Stromal cell of bone marrow (primary cell): Measurements from ENCODE around the gene MT1HL1.

Experiments used
- DNase-seq: peaks from one replicate; pipeline ENCODE4 v3.0.0-alpha.2; 2012; ENCODE audit warnings: low read depth

MT1HL1 gene

GRCh38 chr1:237004116-237004515, at the start of gene MT1HL1:
TSS of gene MT1HL1 (minus strand) at chr1:237004441. CDS start at chr1:237004372, 69 bp downstream.
- no peak for DNase-seq

- no peak for DNase-seq
These were observed 46.7 kb upstream of the MT1HL1 start for GRCh38 chr1:237050915-237051314.

GRCh38 chr1:237050185-237050584, 45.9 kb upstream of the MT1HL1 start:
- DNase-seq, result no peak

- DNase-seq, result no peak
These were observed 44.6 kb upstream of the MT1HL1 start for GRCh38 chr1:237048803-237049202.

- DNase-seq, result no peak
These were observed 41.2 kb upstream of the MT1HL1 start for GRCh38 chr1:237045278-237046016.

GRCh38 chr1:237043846-237044636, 39.8 kb upstream of the MT1HL1 start:
- DNase-seq, result no peak

- DNase-seq, result no peak
These were observed 38.8 kb upstream of the MT1HL1 start for GRCh38 chr1:237042892-237043576.

- no peak for DNase-seq
These were observed 38.3 kb upstream of the MT1HL1 start for GRCh38 chr1:237042526-237042891.

- no peak for DNase-seq
These were observed 37.7 kb upstream of the MT1HL1 start, which contains the start of gene RYR2 for GRCh38 chr1:237041795-237042525. TSS of gene RYR2 (plus strand) at chr1:237042184. CDS start at chr1:237042522, 338 bp downstream.

GRCh38 chr1:237041461-237041794, 37.2 kb upstream of the MT1HL1 start:
- no peak for DNase-seq

- no peak for DNase-seq
These were observed 36.6 kb upstream of the MT1HL1 start for GRCh38 chr1:237040823-237041222.

GRCh38 chr1:237038211-237038610, 34.0 kb upstream of the MT1HL1 start:
- DNase-seq, result no peak

- DNase-seq, result no peak
These were observed 31.5 kb upstream of the MT1HL1 start for GRCh38 chr1:237035759-237036158.

GRCh38 chr1:237033804-237034203, 29.6 kb upstream of the MT1HL1 start:
- no peak for DNase-seq

GRCh38 chr1:237033061-237033460, 28.8 kb upstream of the MT1HL1 start:
- no peak for DNase-seq

GRCh38 chr1:237032029-237032428, 27.8 kb upstream of the MT1HL1 start:
- no peak for DNase-seq

- DNase-seq, result no peak
These were observed 27.2 kb upstream of the MT1HL1 start for GRCh38 chr1:237031480-237031879.

- DNase-seq, result no peak
These were observed 25.8 kb upstream of the MT1HL1 start for GRCh38 chr1:237029850-237030535.

GRCh38 chr1:237029240-237029639, 25.0 kb upstream of the MT1HL1 start:
- DNase-seq, result no peak

- DNase-seq, result no peak
These were observed 21.3 kb upstream of the MT1HL1 start for GRCh38 chr1:237025358-237026074.

- DNase-seq, result no peak
These were observed 14.7 kb upstream of the MT1HL1 start for GRCh38 chr1:237018896-237019295.
